MM.1S (cell line): ENCODE data around the gene TPK1.

ENCODE experiments used
- CTCF ChIP-seq: fragments of 300-600 bp; sonication (generic); IDR thresholded peaks from 2 replicates; pipeline ENCODE4 v1.5.1; 2016; ENCODE audit warnings: antibody characterized with exemption, low read length, mixed read lengths
- EZH2 ChIP-seq: fragments of 300-600 bp; sonication (generic); optimal IDR thresholded peaks from 2 replicates; pipeline ENCODE3; 2017; ENCODE audit warnings: low read depth, mild to moderate bottlenecking, antibody characterized with exemption, low read length, mixed read lengths
- EZH2phosphoT487 ChIP-seq: fragments of 300-600 bp; sonication (generic); IDR thresholded peaks from 2 replicates; pipeline ENCODE4 v1.6.1; 2018; ENCODE audit warnings: antibody characterized with exemption, low read length

GRCh38 chr7:144415858-144416257 lies 420.0 kb downstream of the TPK1 start:
- no peak for TF ChIP-seq EZH2phosphoT487
- TF ChIP-seq CTCF = no peak
- no peak for TF ChIP-seq EZH2
